Measurements from ENCODE around the gene NR4A2.

NR4A2 gene

GRCh38 chr2:156340377-156340776 lies 7.9 kb upstream of the NR4A2 start:
- no peak for DNase-seq (ENCODE audit: low read depth)

GRCh38 chr2:156339865-156340264 lies 7.3 kb upstream of the NR4A2 start:
- no peak for DNase-seq (ENCODE audit: low read depth)

DNA sequence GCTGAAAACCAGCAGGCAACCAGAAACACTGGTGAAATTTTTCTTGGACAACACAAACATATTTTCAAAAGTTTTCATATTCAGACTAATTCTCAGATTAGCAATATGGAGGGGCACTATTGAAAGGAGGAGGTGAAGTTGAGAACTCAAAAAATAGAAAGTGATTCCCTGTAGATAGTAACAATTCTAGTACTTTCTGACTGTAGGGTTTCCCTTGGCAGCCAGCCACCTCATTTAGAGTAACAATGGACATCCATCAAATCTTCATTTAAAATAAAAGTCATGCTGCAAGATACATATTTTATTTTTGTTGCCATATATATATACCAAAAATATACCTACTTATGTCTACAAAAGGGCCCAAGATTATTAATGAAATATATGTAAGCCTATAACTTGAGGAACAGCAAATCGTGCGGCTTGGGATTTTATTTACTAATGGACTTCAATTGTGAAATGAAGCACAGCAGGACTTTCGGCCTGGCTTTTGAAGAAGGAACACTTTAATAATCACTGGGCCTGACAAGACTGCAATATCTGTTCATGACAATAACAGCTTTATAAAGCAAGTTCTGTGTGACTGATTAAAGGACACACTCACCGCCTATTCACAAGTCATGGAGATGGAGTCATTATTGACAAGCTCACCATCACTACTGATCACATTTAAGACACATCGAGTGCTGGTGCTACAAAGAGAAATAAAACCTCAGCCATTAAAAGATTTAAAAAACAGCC lies 6.8 kb upstream of the NR4A2 start:
- DNase-seq (ENCODE audit: low read depth): no peak

- no peak for DNase-seq (ENCODE audit: low read depth)
Measured at GRCh38 chr2:156338578-156338977, 6.1 kb upstream of the NR4A2 start.

- peak; percentile 85 for DNase-seq (ENCODE audit: low read depth)
Measured at GRCh38 chr2:156334496-156335478, 2.3 kb upstream of the NR4A2 start.

- DNase-seq (ENCODE audit: low read depth): no peak
Measured at GRCh38 chr2:156333951-156334495, 1.5 kb upstream of the NR4A2 start.

- no peak for DNase-seq (ENCODE audit: low read depth)
Measured at GRCh38 chr2:156333274-156333950, 891 bp upstream of the NR4A2 start.

GRCh38 chr2:156332284-156332533 lies 312 bp downstream of the NR4A2 start:
- DNase-seq (ENCODE audit: low read depth): no peak

- no peak for DNase-seq (ENCODE audit: low read depth)
Measured at GRCh38 chr2:156331572-156332283, 793 bp downstream of the NR4A2 start.

DNA sequence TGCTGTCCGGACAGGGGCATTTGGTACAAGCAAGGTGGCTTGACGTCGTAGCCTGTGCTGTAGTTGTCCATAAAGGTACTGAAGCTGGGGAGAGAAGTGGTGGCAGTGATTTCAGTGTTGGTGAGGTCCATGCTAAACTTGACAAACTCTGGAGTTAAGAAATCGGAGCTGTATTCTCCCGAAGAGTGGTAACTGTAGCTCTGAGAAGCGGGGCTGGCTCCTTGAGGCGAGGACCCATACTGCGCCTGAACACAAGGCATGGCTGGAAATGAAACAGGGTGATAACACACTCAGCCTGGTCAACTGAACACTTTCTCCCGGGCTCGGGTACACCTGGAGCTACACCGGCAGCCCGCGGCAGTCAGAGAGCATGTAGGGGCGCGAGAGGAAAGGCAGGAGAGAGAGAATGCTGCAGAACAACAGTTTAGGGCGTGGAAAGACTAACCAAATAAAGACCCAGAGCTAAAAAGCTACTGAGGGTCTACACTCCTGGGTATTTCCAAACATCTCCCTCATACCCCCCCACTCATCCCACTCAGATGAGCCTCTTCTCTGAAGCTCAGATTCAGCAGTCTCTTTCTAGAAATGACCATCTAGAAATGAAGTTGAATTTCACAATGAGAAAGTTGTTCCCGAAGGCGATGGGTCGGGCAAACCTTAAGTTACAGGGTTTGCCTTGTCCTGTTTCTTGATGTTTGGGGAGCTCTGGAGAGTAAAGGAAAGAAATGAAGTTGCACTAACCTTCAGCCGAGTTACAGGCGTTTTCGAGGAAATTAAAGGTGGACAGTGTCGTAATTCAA lies 2.4 kb downstream of the NR4A2 start:
- DNase-seq (ENCODE audit: low read depth): no peak

DNA sequence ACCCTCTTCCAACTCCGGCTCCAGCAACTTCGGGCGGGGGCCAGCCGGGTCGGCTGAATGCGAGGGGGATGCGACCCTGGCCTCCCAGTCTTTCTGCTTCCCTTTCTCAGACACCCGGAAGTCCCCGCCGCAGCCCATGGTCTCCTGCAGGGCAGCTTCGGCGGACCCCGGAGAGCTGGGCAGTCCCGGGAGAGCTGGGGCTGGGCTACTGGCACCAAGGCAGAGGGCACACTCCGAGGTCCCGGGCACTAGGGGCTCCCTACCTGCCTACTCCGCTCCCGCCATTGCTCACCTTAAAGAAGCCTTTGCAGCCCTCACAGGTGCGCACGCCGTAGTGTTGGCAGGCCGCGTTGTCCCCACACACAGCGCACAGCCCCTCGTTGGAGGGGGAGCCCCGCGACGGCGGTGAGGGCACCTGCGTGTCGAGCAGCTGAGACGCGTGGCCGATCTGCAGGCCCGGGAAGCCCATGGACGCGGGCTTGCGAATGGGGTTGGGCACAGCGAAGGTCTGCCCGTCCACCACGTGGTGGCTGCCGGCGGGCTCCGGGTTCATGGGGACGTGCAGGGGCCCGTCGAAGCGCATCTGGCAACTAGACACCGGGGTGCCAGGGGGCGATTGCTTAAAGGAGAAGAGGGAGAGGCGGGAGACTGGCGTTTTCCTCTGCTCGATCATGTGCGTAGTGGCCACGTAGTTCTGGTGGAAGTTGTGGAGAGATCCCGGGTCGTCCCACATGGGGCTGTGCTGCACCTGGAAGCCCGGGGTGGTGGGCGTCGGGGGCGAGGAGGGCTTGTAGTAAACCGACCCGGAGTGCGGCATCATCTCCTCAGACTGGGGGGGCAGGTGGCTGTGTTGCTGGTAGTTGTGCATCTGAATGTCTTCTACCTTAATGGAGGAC lies 3.2 kb downstream of the NR4A2 start:
- no peak for DNase-seq (ENCODE audit: low read depth)

- no peak for DNase-seq (ENCODE audit: low read depth)
Measured at GRCh38 chr2:156327835-156328695, 4.5 kb downstream of the NR4A2 start.

GRCh38 chr2:156326526-156327095 lies 5.9 kb downstream of the NR4A2 start:
- no peak for DNase-seq (ENCODE audit: low read depth)

- no peak for DNase-seq (ENCODE audit: low read depth)
Measured at GRCh38 chr2:156325688-156326525, 6.6 kb downstream of the NR4A2 start.

- no peak for DNase-seq (ENCODE audit: low read depth)
Measured at GRCh38 chr2:156323754-156324153, 8.8 kb downstream of the NR4A2 start.

DNA sequence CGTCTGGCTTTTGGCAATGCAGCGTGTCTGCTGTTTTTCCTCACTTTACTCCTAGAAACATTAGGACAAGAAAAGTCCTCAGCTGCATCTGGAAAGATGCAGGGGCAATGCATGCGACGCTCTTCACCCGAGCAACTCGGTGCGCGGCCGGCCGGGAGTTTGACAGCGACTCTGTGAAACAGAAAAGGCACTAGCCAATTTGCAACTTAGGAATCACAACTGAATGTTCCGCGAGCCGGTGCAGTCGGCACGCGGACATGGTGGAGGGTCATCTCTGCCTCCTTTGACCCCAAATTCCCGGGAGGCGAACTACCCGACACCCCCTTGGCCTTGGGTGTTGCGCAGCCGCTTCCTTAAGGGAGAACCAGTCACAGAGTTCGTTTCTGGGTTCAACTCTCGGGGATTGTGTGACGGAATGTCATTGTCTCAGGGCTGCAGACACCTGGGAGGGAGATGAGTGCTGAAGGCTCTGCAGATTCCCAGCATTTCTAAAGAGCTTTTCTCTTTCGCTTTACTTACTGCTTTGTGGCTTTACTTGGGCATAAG lies 9.8 kb downstream of the NR4A2 start:
- DNase-seq (ENCODE audit: low read depth): no peak

DNA sequence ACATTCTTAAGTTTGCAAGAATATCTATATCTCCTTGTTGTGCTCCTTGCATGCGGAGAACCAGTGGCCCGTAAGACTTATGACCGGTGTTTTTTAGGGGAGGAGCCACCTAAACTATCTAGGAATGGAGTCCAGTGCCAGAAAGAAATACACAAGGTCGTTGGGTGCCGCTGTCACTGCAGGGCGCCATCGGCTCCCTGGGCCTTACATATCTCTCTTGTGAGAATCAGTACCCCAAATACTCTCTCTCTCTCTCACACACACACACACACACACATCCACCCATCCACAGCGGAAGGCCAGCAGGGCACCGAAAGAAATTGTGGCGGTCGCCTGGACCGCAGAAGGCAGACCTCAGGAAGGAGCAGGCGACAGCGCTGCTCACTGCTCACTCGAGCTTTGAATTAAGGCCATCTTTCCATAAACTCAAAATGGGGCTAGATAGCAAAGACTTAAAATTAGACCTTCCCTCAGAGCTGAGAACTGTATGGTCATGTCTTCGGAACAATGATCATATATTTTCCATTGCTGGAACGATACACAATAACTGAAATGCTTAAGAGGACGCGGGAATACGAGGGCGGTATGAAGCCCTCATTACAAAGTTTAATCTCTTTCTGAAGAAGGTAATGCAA lies 10.4 kb downstream of the NR4A2 start:
- no peak for DNase-seq (ENCODE audit: low read depth)
